Transverse colon (tissue), 4 donors: ENCODE results near the gene RAB5B. TPM values are rescaled to one million over a fixed set of nuclear protein-coding genes. Genes with fewer than 3 reads are reported as not detected.

Source experiments
- DNase-seq: peaks from one replicate; pipeline ENCODE4 v3.0.0-alpha.2; 2019
- H3K27ac ChIP-seq, 4 donors: fragments of 200-600 bp; sonication (generic); 2 replicates each; pipeline ENCODE4 v1.5.1; 2016 to 2018; ENCODE audit warnings: inconsistent platforms in 4 of 4
- H3K27me3 ChIP-seq: fragments of 200-600 bp; sonication (generic); 2 replicates; pipeline ENCODE4 v1.5.1; 2017; ENCODE audit warnings: inconsistent platforms
- H3K36me3 ChIP-seq, 4 donors: fragments of 200-600 bp; sonication (generic); 2 replicates each; pipeline ENCODE4 v1.5.1; 2017 to 2019; ENCODE audit warnings: inconsistent platforms in 4 of 4
- H3K4me1 ChIP-seq, 4 donors: fragments of 200-600 bp; sonication (generic); 2 replicates each; pipeline ENCODE4 v1.5.1; 2017 to 2020; ENCODE audit warnings: inconsistent platforms in 4 of 4
- H3K4me3 ChIP-seq, 4 donors: fragments of 200-600 bp; sonication (generic); 1 replicate in 1 of 4; 2 replicates in 3 of 4; pipeline versions ENCODE4 v1.5.1 to v1.6.1; 2017 to 2019; ENCODE audit warnings: inconsistent platforms in 4 of 4
- H3K9me3 ChIP-seq, 2 donors: fragments of 200-600 bp; sonication (generic); 2 replicates each; pipeline ENCODE4 v1.5.1; 2017 to 2019; ENCODE audit warnings: inconsistent platforms in 2 of 2
- CTCF ChIP-seq, 5 experiments: fragments of 200-600 bp in 3 of 5; fragments of 450-650 bp in 2 of 5; sonication (generic) in 3 of 5; IDR thresholded peaks; 1 replicate in 2 of 5; 2 replicates in 3 of 5; pipeline ENCODE4 v1.5.1; 2016 to 2017; ENCODE audit warnings: antibody characterized with exemption in 5 of 5, inconsistent platforms in 3 of 5, mild to moderate bottlenecking in 2 of 5, moderate library complexity in 1 of 5
- EP300 ChIP-seq: sonication (generic); formaldehyde crosslinking; IDR thresholded peaks from one replicate; pipeline ENCODE4 v1.6.1; 2017; ENCODE audit warnings: antibody characterized with exemption, low read depth
- POLR2A ChIP-seq: fragments of 450-650 bp; IDR thresholded peaks from one replicate; pipeline ENCODE4 v1.6.1; 2016; ENCODE audit warnings: antibody characterized with exemption, mild to moderate bottlenecking, moderate library complexity
- POLR2AphosphoS5 ChIP-seq, 3 donors: sonication (generic); formaldehyde crosslinking; IDR thresholded peaks; one replicate each; pipeline ENCODE4 v1.6.1; 2016; ENCODE audit warnings: antibody characterized with exemption in 3 of 3
- WGBS, 2 donors: methylation state at CpG; one replicate each; pipeline ENCODE4 v1.1.5; 2018; ENCODE audit warnings: low coverage in 1 of 2; 5-methylcytosine and 5-hydroxymethylcytosine counted together
- in situ Hi-C, 4 donors: fragments of 200-750 bp; cut with MboI; loops; one replicate each; pipeline versions ENCODE4 v1.15.0 to v1.15.1; 2017; ENCODE audit warnings: low sequenced_read_pairs in 3 of 4, low pct_ligation_motif_present in 1 of 4, low pct_unique_long_range_greater_than_20kb in 1 of 4
- intact Hi-C: fragments of 100-400 bp; cut with DNase I; formaldehyde crosslinking; loops from one replicate; pipeline ENCODE4 v1.15.1; 2023; ENCODE audit warnings: low total_unique reads
- total RNA-seq, 4 donors: library from RNA; depleted of rRNA; stranded (reverse); fragments of >200 nt; gene quantifications; one replicate each; pipeline ENCODE4 v1.1.0, GENCODE V29; 2016

The RAB5B gene
- total RNA-seq, 4 donors from 2014 or later = 66.3 to 97.5 (median 88.4) TPM

GRCh38 chr12:56029666-56030293 is 55.9 kb downstream of the RAB5B start:
- Histone ChIP-seq H3K27me3 (no peaks in the 10 kb centered on the region), H3K27ac (no peak overlapping the region), H3K4me3 (no peak overlapping the region), H3K9me3 (no peaks in the 10 kb centered on the region), H3K4me1 (peaks cover 0 to 5% (median 0%) of the 10 kb centered on the region in 4 donors), H3K36me3 (no peaks in the 10 kb centered on the region)
- 60 to 81% methylated on average over 2 to 6 of the region's 6 CpGs for WGBS, 2 donors
- in situ Hi-C loops (no loop called here), intact Hi-C loops (no loop called here)
- peak; percentile 47 for DNase-seq
- no peak for TF ChIP-seq EP300
- peak; percentile 59 to 70 (median 63) for TF ChIP-seq CTCF (IDR thresholded peaks at IDR 0.05)
- no peak for TF ChIP-seq POLR2A
- TF ChIP-seq POLR2AphosphoS5 (IDR thresholded peaks at IDR 0.05) = no peak

DNA sequence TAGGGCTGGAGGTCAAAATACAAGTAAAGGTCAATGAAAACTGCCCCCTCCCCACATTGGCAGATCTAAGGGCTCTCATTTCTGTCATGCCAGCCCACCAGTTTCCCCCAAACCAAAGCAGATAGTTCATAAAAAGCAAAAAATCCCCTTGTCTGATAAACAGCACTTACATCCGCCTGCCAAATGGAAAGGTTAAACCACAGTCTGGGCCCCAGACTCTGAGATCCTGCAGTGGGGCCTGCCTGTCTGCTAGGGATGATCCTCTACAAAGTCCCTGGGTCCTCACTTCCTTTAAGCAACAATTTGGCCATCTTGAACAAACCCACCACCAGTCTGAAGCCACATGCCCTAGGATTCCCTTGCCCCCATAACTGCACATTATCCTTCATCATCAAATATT is 58.1 kb downstream of the RAB5B start:
- Histone ChIP-seq H3K27ac (no peak overlapping the region), H3K4me3 (no peak overlapping the region), H3K36me3 (no peaks in the 10 kb centered on the region), H3K27me3 (no peaks in the 10 kb centered on the region), H3K4me1 (peaks cover 0 to 5% (median 0%) of the 10 kb centered on the region in 4 donors), H3K9me3 (no peaks in the 10 kb centered on the region)
- TF ChIP-seq POLR2A = no peak
- TF ChIP-seq CTCF (IDR thresholded peaks at IDR 0.05) = no peak
- no peak for TF ChIP-seq EP300
- TF ChIP-seq POLR2AphosphoS5 (IDR thresholded peaks at IDR 0.05) = no peak
- DNase-seq = no peak
- in situ Hi-C loops (no loop called here), intact Hi-C loops (no loop called here)
- 81 to 100% methylated on average over 1 of the region's 1 CpG for WGBS, 2 donors

DNA sequence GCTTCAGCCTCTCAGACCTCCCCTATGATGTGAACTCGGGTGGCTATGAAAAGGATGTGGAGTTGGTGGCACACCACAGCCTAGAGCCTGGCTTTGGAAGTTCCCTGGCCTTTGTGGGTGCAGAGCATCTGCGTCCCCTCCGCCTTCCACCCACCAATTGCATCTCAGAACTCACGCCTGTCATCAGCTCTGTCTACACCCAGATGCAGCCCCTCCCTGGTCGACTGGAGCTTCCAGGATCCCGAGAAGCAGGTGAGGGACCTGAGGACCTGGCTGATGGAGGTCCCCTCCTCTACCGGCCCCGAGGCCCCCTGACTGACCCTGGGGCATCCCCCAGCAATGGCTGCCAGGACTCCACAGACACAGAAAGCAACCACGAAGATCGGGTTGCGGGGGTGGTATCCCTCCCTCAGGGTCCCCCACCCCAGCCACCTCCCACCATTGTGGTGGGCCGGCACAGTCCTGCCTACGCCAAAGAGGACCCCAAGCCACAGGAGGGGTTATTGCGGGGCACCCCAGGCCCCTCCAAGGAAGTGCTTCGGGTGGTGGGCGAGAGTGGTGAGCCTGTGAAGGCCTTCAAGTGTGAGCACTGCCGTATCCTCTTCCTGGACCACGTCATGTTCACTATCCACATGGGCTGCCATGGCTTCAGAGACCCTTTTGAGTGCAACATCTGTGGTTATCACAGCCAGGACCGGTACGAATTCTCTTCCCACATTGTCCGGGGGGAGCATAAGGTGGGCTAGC is 60.9 kb downstream of the RAB5B start:
- TF ChIP-seq POLR2AphosphoS5 (IDR thresholded peaks at IDR 0.05) = no peak
- no peak for TF ChIP-seq EP300
- TF ChIP-seq POLR2A = no peak
- TF ChIP-seq CTCF (IDR thresholded peaks at IDR 0.05) = no peak
- Histone ChIP-seq H3K9me3 (no peaks in the 10 kb centered on the region), H3K4me1 (no peaks in the 10 kb centered on the region), H3K4me3 (no peak overlapping the region), H3K27me3 (no peaks in the 10 kb centered on the region), H3K36me3 (no peaks in the 10 kb centered on the region), H3K27ac (no peak overlapping the region)
- no peak for DNase-seq
- intact Hi-C loops (no loop called here), in situ Hi-C loops (no loop called here)
- WGBS, 2 donors = 84 to 95% methylated on average over 4 to 18 of the region's 21 CpGs

DNA sequence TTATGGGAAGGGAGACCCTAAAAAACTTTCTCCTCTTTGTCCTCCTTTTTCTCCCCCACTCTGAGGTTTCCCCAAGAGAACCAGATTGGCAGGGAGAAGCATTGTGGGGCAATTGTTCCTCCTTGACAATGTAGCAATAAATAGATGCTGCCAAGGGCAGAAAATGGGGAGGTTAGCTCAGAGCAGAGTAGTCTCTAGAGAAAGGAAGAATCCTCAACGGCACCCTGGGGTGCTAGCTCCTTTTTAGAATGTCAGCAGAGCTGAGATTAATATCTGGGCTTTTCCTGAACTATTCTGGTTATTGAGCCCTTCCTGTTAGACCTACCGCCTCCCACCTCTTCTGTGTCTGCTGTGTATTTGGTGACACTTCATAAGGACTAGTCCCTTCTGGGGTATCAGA is 63.3 kb downstream of the RAB5B start:
- H3K4me3 ChIP-seq = no peak overlapping the region
- no peak for TF ChIP-seq POLR2AphosphoS5 (IDR thresholded peaks at IDR 0.05)
- in situ Hi-C loops (no loop called here), intact Hi-C loops (no loop called here)
- H3K36me3 ChIP-seq = no peaks in the 10 kb centered on the region
- DNase-seq = no peak
- WGBS, 2 donors = 33 to 91% methylated on average over 1 to 2 of the region's 2 CpGs
- no peaks in the 10 kb centered on the region for H3K9me3 ChIP-seq
- no peak overlapping the region for H3K27ac ChIP-seq
- H3K27me3 ChIP-seq = no peaks in the 10 kb centered on the region
- H3K4me1 ChIP-seq = peaks cover 0 to 8% (median 7%) of the 10 kb centered on the region in 4 donors
